Measurements from ENCODE around the gene EPHX1.

The EPHX1 gene

GRCh38 chr1:225876900-225877510, 67.1 kb downstream of the EPHX1 start:
- H3K4me3 ChIP-seq (ENCODE audit: low read length) = no peak overlapping the region
- H3K4me2 ChIP-seq (ENCODE audit: low read length) = no peak overlapping the region
- peaks cover 4% of the 10 kb centered on the region for H3K36me3 ChIP-seq (ENCODE audit: control insufficient read depth, insufficient read depth, low read length)
- no peak overlapping the region for H3K23ac ChIP-seq (ENCODE audit: low read length)
- no CpG with 5 or more reads among the region's 12 CpGs for WGBS (ENCODE audit: extremely low coverage, insufficient coverage, low lambda C conversion rate)
- no peak overlapping the region for H2BK15ac ChIP-seq (replicated peaks; ENCODE audit: low read depth)
- no peak overlapping the region for H3K56ac ChIP-seq (ENCODE audit: low read length)
- peaks cover 5% of the 10 kb centered on the region for H3K4me1 ChIP-seq (ENCODE audit: control insufficient read depth, low read depth, low read length)
- H3K79me1 ChIP-seq (ENCODE audit: low read length) = peaks cover 21% of the 10 kb centered on the region
- peaks cover 19% of the 10 kb centered on the region for H3K79me2 ChIP-seq (ENCODE audit: control insufficient read depth, insufficient read depth, low read length)
- H4K5ac ChIP-seq (ENCODE audit: low read length) = no peak overlapping the region
- no peak overlapping the region for H3K9ac ChIP-seq (ENCODE audit: low read length)
- no peak overlapping the region for H3K18ac ChIP-seq (ENCODE audit: low read length)
- no peak overlapping the region for H2BK5ac ChIP-seq (ENCODE audit: low read length)
- no peak overlapping the region for H3K27ac ChIP-seq (ENCODE audit: low read depth, low read length)
- DNase-seq = no peak
- no peak overlapping the region for H2BK120ac ChIP-seq (ENCODE audit: low read depth, low read length)
- no peaks in the 10 kb centered on the region for H3K27me3 ChIP-seq (ENCODE audit: insufficient read depth, low read length, poor library complexity)
- no peak overlapping the region for H3K4ac ChIP-seq (ENCODE audit: low read depth, low read length)
- no peak overlapping the region for H2AK5ac ChIP-seq (ENCODE audit: low read length)
- no peak overlapping the region for H4K8ac ChIP-seq (ENCODE audit: low read depth, low read length)

- Histone ChIP-seq H3K18ac (ENCODE audit: low read length) (no peak overlapping the region), H3K79me2 (ENCODE audit: control insufficient read depth, insufficient read depth, low read length) (peaks cover 19% of the 10 kb centered on the region), H4K8ac (ENCODE audit: low read depth, low read length) (no peak overlapping the region), H3K27me3 (ENCODE audit: insufficient read depth, low read length, poor library complexity) (no peaks in the 10 kb centered on the region), H3K23ac (ENCODE audit: low read length) (no peak overlapping the region), H3K4me1 (ENCODE audit: control insufficient read depth, low read depth, low read length) (peaks cover 5% of the 10 kb centered on the region), H3K27ac (ENCODE audit: low read depth, low read length) (no peak overlapping the region), H3K79me1 (ENCODE audit: low read length) (peaks cover 21% of the 10 kb centered on the region), H3K4ac (ENCODE audit: low read depth, low read length) (no peak overlapping the region), H3K36me3 (ENCODE audit: control insufficient read depth, insufficient read depth, low read length) (peaks cover 3% of the 10 kb centered on the region), H4K5ac (ENCODE audit: low read length) (no peak overlapping the region), H2AK5ac (ENCODE audit: low read length) (peak overlapping the region; percentile 3), H3K9ac (ENCODE audit: low read length) (no peak overlapping the region), H2BK5ac (ENCODE audit: low read length) (no peak overlapping the region), H2BK15ac (replicated peaks; ENCODE audit: low read depth) (no peak overlapping the region), H2BK120ac (ENCODE audit: low read depth, low read length) (no peak overlapping the region), H3K4me3 (ENCODE audit: low read length) (no peak overlapping the region), H3K4me2 (ENCODE audit: low read length) (no peak overlapping the region), H3K56ac (ENCODE audit: low read length) (no peak overlapping the region)
- no CpG with 5 or more reads among the region's 10 CpGs for WGBS (ENCODE audit: extremely low coverage, insufficient coverage, low lambda C conversion rate)
- DNase-seq = peak; percentile 78
These were observed 67.7 kb downstream of the EPHX1 start for GRCh38 chr1:225877580-225877979.

GRCh38 chr1:225878282-225878681, 68.4 kb downstream of the EPHX1 start:
- Histone ChIP-seq H3K36me3 (ENCODE audit: control insufficient read depth, insufficient read depth, low read length) (peaks cover 3% of the 10 kb centered on the region), H3K27ac (ENCODE audit: low read depth, low read length) (no peak overlapping the region), H3K4me1 (ENCODE audit: control insufficient read depth, low read depth, low read length) (peaks cover 5% of the 10 kb centered on the region), H3K9ac (ENCODE audit: low read length) (no peak overlapping the region), H3K79me1 (ENCODE audit: low read length) (peaks cover 21% of the 10 kb centered on the region), H2BK15ac (replicated peaks; ENCODE audit: low read depth) (no peak overlapping the region), H3K4me3 (ENCODE audit: low read length) (no peak overlapping the region), H3K4me2 (ENCODE audit: low read length) (no peak overlapping the region), H3K56ac (ENCODE audit: low read length) (peak overlapping the region; percentile 19), H4K5ac (ENCODE audit: low read length) (no peak overlapping the region), H3K18ac (ENCODE audit: low read length) (no peak overlapping the region), H3K79me2 (ENCODE audit: control insufficient read depth, insufficient read depth, low read length) (peaks cover 19% of the 10 kb centered on the region), H2AK5ac (ENCODE audit: low read length) (no peak overlapping the region), H3K27me3 (ENCODE audit: insufficient read depth, low read length, poor library complexity) (no peaks in the 10 kb centered on the region), H4K8ac (ENCODE audit: low read depth, low read length) (no peak overlapping the region), H3K23ac (ENCODE audit: low read length) (no peak overlapping the region), H2BK120ac (ENCODE audit: low read depth, low read length) (no peak overlapping the region), H2BK5ac (ENCODE audit: low read length) (no peak overlapping the region), H3K4ac (ENCODE audit: low read depth, low read length) (no peak overlapping the region)
- no peak for DNase-seq
- WGBS (ENCODE audit: extremely low coverage, insufficient coverage, low lambda C conversion rate) = no CpG with 5 or more reads among the region's 4 CpGs

- Histone ChIP-seq H3K56ac (ENCODE audit: low read length) (peak overlapping the region; percentile 17), H2BK5ac (ENCODE audit: low read length) (no peak overlapping the region), H3K27ac (ENCODE audit: low read depth, low read length) (no peak overlapping the region), H3K79me1 (ENCODE audit: low read length) (peaks cover 18% of the 10 kb centered on the region), H4K8ac (ENCODE audit: low read depth, low read length) (no peak overlapping the region), H3K23ac (ENCODE audit: low read length) (peak overlapping the region; percentile 15), H4K5ac (ENCODE audit: low read length) (no peak overlapping the region), H3K4ac (ENCODE audit: low read depth, low read length) (no peak overlapping the region), H2AK5ac (ENCODE audit: low read length) (no peak overlapping the region), H3K4me1 (ENCODE audit: control insufficient read depth, low read depth, low read length) (peaks cover 5% of the 10 kb centered on the region), H2BK15ac (replicated peaks; ENCODE audit: low read depth) (no peak overlapping the region), H3K27me3 (ENCODE audit: insufficient read depth, low read length, poor library complexity) (no peaks in the 10 kb centered on the region), H2BK120ac (ENCODE audit: low read depth, low read length) (no peak overlapping the region), H3K36me3 (ENCODE audit: control insufficient read depth, insufficient read depth, low read length) (no peaks in the 10 kb centered on the region), H3K79me2 (ENCODE audit: control insufficient read depth, insufficient read depth, low read length) (peaks cover 19% of the 10 kb centered on the region), H3K4me2 (ENCODE audit: low read length) (no peak overlapping the region), H3K9ac (ENCODE audit: low read length) (peak overlapping the region; percentile 71), H3K4me3 (ENCODE audit: low read length) (no peak overlapping the region), H3K18ac (ENCODE audit: low read length) (no peak overlapping the region)
- no peak for DNase-seq
- no CpG with 5 or more reads among the region's 8 CpGs for WGBS (ENCODE audit: extremely low coverage, insufficient coverage, low lambda C conversion rate)
These were observed 69.7 kb downstream of the EPHX1 start for GRCh38 chr1:225879521-225880221.

GRCh38 chr1:225880222-225880588, 70.3 kb downstream of the EPHX1 start:
- H2BK5ac ChIP-seq (ENCODE audit: low read length) = no peak overlapping the region
- no peak overlapping the region for H3K27ac ChIP-seq (ENCODE audit: low read depth, low read length)
- no peak overlapping the region for H3K4me3 ChIP-seq (ENCODE audit: low read length)
- H2BK15ac ChIP-seq (replicated peaks; ENCODE audit: low read depth) = no peak overlapping the region
- H4K5ac ChIP-seq (ENCODE audit: low read length) = no peak overlapping the region
- H3K79me1 ChIP-seq (ENCODE audit: low read length) = peaks cover 18% of the 10 kb centered on the region
- H4K8ac ChIP-seq (ENCODE audit: low read depth, low read length) = no peak overlapping the region
- H3K4me1 ChIP-seq (ENCODE audit: control insufficient read depth, low read depth, low read length) = peaks cover 5% of the 10 kb centered on the region
- no peaks in the 10 kb centered on the region for H3K27me3 ChIP-seq (ENCODE audit: insufficient read depth, low read length, poor library complexity)
- H2BK120ac ChIP-seq (ENCODE audit: low read depth, low read length) = no peak overlapping the region
- H3K9ac ChIP-seq (ENCODE audit: low read length) = peak overlapping the region; percentile 71
- no CpG with 5 or more reads among the region's 2 CpGs for WGBS (ENCODE audit: extremely low coverage, insufficient coverage, low lambda C conversion rate)
- H3K18ac ChIP-seq (ENCODE audit: low read length) = no peak overlapping the region
- H3K79me2 ChIP-seq (ENCODE audit: control insufficient read depth, insufficient read depth, low read length) = peaks cover 19% of the 10 kb centered on the region
- no peaks in the 10 kb centered on the region for H3K36me3 ChIP-seq (ENCODE audit: control insufficient read depth, insufficient read depth, low read length)
- no peak overlapping the region for H3K4ac ChIP-seq (ENCODE audit: low read depth, low read length)
- DNase-seq = no peak
- no peak overlapping the region for H3K4me2 ChIP-seq (ENCODE audit: low read length)
- no peak overlapping the region for H3K23ac ChIP-seq (ENCODE audit: low read length)
- peak overlapping the region; percentile 17 for H3K56ac ChIP-seq (ENCODE audit: low read length)
- H2AK5ac ChIP-seq (ENCODE audit: low read length) = no peak overlapping the region

All from mesendoderm (in vitro differentiated cells).